Upper lobe of right lung (tissue), 1 donor: Measurements from ENCODE around the gene MIER3. TPM values are rescaled to one million over a fixed set of nuclear protein-coding genes. Genes with fewer than 3 reads are reported as not detected.

Experiments used
- ATAC-seq: fragments of 200-7000 bp; cut with Tn5 transposase; one replicate; pipeline ENCODE4 v1.9.1; 2020; ENCODE audit warnings: mild to moderate bottlenecking, moderate library complexity
- DNase-seq: peaks from one replicate; pipeline ENCODE4 v3.0.0-alpha.2; 2020
- H3K27ac ChIP-seq: fragments of 200-600 bp; one replicate; pipeline ENCODE4 v1.8.0; 2022
- H3K27me3 ChIP-seq: fragments of 200-600 bp; one replicate; pipeline ENCODE4 v1.8.0; 2022; ENCODE audit warnings: mild to moderate bottlenecking
- H3K36me3 ChIP-seq: fragments of 200-600 bp; one replicate; pipeline ENCODE4 v1.8.0; 2022
- H3K4me1 ChIP-seq: fragments of 200-600 bp; one replicate; pipeline ENCODE4 v1.8.0; 2022
- H3K4me3 ChIP-seq: fragments of 200-600 bp; one replicate; pipeline ENCODE4 v1.8.0; 2022; ENCODE audit warnings: mild to moderate bottlenecking
- H3K9me3 ChIP-seq: fragments of 200-600 bp; one replicate; pipeline ENCODE4 v1.8.0; 2022
- CTCF ChIP-seq: fragments of 200-600 bp; IDR thresholded peaks from one replicate; pipeline ENCODE4 v1.8.0; 2022; ENCODE audit warnings: antibody characterized with exemption
- intact Hi-C: fragments of 100-400 bp; cut with DNase I; formaldehyde crosslinking; loops from one replicate; pipeline ENCODE4 v1.11.0; 2022
- total RNA-seq: library from RNA; stranded (reverse); fragmentation: NEBNext Ultra II Directional; extraction: Animal tissue kit (Norgen Biotek cat#: 25700); gene quantifications from one replicate; pipeline ENCODE4 v1.2.1, GENCODE V29; 2021
- donor health status: DM: no; HTN: yes; CAD: no; lungs with severe emphysema.

Gene MIER3
- total RNA-seq, 1 donor from 2014 or later = 19.7 TPM

GRCh38 chr5:56871777-56872176 lies 80.1 kb downstream of the MIER3 start:
- no peaks in the 10 kb centered on the region for H3K4me1 ChIP-seq
- no peak overlapping the region for H3K27ac ChIP-seq
- no peak overlapping the region for H3K4me3 ChIP-seq
- no peak for TF ChIP-seq CTCF
- intact Hi-C loops = no loop called here
- DNase-seq (no peak), ATAC-seq (no peak)
- no peaks in the 10 kb centered on the region for H3K9me3 ChIP-seq
- H3K36me3 ChIP-seq = peaks cover 86% of the 10 kb centered on the region
- H3K27me3 ChIP-seq = no peaks in the 10 kb centered on the region

Other genes with a start within 250 kb of the MIER3 start
- gene MAP3K1, start 136.6 kb downstream of the MIER3 start, total RNA-seq = 20.3 TPM
- 10.1 TPM for gene SETD9, start 42.5 kb downstream of the MIER3 start, total RNA-seq
- gene GPBP1, start 221.9 kb upstream of the MIER3 start, total RNA-seq = 63.0 TPM